Activated CD8-positive, alpha-beta memory T cell treated with anti-CD3 and anti-CD28 coated beads, Interleukin-2, amount 50 U/mL, for 48 hours (primary cell): Measurements from ENCODE around the gene MRPS27.
"Not testable (repeated sequence)": the region's sequence is repeated elsewhere in the genome, so short reads cannot be mapped to it uniquely, and the experiment has no call there.

Experiments used
- DNase-seq: peaks from one replicate; pipeline ENCODE4 v3.0.0-alpha.2; 2020

MRPS27 gene

GRCh38 chr5:72197393-72197792 lies 122.6 kb downstream of the MRPS27 start:
- DNase-seq, result no peak

GRCh38 chr5:72195581-72195980 lies 124.5 kb downstream of the MRPS27 start:
- no peak for DNase-seq

- peak; percentile 66 for DNase-seq
These were observed 125.2 kb downstream of the MRPS27 start for GRCh38 chr5:72194846-72195245.

DNA sequence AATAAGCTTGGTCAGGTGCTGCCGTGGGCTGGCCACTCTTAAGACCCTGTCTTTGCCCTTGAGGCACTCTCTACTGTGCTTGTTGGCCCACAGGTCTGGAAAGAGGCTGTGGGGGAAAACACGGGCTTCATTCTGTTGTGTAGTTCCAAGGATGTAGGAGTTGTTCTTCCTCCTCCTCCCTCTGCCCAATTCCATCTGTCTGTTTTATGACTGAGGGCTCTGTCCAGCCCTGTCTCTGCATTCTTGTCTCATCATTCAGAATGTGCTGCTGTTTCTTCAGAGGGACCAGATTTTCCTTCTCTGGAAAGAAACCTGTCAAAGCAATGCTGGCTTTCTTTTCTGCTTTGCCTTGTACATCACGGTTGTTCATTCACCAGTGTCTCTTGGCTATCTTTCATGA lies 128.6 kb downstream of the MRPS27 start:
- no peak for DNase-seq

DNA sequence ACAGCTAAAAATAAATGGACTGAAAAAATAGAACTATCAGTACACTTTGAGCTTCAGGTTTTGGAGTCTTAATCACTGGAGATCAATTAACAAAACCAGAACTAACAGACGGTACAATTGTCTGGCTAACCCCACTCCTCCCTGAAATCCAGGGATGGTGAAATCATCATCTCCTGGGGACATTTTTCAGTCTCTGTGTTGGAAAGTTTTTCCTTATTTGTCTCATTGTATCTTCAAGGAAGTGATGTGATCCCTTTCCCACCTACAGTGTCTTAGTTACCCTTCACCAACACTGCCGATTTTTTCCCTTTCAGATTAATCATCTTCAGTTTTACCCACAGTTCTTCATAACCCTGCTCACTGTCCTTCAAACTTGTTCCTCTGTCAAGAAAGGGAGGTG lies 130.9 kb downstream of the MRPS27 start:
- DNase-seq, result no peak

- no peak for DNase-seq
These were observed 131.9 kb downstream of the MRPS27 start for GRCh38 chr5:72188166-72188565.

- DNase-seq, result no peak
These were observed 132.5 kb downstream of the MRPS27 start for GRCh38 chr5:72187388-72188075.

DNA sequence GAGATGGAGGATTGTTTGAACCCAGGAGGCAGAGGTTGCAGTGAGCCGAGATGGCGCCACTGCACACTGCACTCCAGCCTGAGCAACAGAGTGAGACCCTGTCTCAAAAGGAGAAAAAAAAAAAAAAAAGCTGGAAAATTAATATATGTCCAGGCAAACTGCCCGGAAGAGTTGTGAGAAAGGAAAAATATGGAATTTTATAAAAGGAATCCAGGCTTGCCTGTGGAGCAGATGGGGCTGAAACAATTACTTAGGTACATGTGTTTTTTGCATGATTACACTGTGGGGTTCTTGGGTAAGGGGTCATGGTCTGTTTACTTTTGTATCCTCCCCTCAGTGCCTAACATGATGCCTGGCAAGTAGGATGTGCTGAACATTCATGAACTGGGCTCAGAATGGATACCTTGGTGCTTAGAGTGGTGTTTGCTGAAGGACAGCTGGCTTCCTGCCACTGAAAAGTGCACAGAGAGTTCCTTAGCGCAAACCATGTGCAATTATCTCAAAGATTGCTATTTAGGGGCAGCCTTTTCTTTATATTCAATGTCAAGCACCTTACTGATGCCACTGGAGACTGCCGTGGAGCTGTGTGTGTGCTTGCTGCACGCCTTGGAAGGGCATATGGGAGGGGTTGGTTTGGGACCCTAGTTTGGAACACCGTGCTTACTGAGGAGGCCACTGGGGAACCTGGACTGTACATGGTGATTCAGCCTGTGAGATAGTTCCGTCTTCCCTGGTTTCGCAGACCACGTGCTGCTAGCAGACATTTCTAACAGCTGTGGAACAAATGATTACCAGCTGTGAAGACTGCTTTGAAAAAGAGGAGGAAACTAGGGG lies 134.3 kb downstream of the MRPS27 start:
- no peak for DNase-seq

DNA sequence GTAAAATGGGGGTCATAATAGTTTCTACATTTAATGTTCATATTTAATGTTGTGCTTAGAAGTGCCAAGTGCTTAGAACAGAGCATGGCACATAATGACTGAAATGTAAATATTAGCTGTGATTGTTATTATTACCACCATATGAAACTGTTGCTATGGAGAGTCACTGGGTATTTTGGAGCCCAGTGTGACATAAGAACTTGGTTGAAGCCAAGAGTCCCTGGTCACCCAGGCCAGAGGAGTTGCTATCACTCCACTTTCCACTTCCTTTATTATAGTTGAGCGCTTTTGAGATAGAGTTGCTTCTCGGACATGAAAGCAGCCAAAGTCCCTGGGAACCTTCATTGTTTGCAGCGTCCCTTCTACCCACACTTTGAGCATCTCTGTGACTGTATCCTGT lies 135.6 kb downstream of the MRPS27 start:
- DNase-seq, result no peak

DNA sequence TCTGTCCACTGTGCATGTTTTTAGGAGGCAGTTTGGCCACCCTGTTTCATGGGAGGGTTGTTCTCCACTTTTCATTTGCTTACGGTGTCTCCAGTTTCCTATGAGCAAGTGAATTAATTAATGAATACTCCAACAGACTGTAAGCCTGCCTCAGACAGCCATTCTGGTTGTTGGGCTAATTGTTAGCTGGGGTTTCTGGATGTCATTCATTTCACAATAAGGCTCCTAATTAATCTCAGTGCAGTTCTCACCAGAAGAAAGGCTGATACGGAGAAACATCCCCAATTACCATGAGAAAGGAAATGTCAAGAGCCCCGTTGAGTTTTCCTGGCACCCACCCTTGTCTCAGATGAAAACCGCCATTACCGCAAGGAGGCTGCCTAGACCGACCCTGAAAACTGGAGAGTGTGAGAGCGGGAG lies 136.9 kb downstream of the MRPS27 start:
- no peak for DNase-seq

DNA sequence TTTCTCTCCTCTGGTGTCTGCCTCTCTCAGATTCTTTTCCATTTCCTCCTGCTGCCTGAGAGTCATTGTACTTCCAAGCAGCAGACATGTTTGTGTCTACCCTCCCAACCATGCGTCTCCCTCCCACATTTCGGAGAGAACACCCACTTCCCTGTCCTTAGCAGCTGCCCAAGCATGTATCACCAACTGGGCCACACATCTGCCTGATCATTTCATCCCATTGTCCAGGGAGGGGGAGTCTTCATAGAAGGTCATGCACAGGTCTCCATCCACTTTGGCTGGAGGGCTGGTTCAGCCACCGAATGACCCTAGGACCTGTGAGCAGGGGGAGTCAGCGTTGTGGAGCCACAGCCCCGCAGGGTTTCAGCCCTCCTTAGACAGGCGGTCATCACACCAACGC lies 137.4 kb downstream of the MRPS27 start:
- DNase-seq, result no peak

DNA sequence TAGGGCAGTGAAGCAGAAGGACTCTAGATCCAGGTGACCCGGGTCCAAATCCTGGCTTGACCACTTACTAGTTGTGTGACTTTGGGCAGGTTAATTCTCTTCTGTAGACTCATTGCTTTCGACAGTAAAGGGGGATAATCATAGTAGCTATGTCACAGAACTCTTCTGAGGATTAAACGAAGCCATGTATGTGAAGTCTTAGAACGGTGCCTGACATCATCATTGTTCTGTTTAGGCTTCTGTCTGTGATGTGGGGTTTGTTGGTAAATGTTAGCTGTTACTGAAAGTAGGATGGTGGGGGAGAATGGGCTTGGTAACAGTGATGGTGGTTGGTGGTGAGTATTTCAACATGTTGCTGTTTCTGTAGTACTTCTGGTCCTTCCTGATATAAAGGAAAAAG lies 139.1 kb downstream of the MRPS27 start:
- DNase-seq, result no peak

DNA sequence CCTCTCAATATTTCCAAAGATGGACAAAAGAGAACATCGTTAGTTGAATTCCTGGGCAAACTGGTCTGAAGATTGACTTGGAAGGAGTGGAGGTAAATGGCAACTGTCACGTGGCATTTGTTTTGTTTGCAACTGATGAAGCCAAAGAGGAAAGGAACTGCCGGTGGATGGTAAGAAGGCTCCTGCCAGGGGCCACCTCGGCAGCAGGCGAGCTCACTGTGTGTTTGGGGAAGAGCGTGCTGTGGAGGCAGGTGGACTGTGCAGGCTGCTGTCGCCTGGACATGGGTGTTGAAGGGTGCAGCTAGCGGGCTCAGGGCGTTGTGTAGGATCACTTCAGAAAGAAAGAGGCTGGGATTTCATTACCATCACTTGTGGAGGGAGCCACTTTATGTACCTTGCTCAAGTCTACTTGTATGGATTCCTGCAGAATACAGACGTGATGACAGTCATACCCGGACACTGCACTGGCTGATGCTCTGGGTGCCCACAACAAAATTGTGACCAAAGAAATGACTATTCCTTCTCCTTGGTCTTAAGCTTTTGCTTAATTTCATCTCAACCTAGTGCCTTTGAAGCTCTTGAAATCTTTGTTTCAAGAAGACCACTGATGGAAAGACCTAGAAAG lies 140.1 kb downstream of the MRPS27 start:
- DNase-seq, result no peak

- no peak for DNase-seq
These were observed 140.8 kb downstream of the MRPS27 start for GRCh38 chr5:72179028-72179815.

- no peak for DNase-seq
These were observed 142.5 kb downstream of the MRPS27 start for GRCh38 chr5:72177538-72177937.

DNA sequence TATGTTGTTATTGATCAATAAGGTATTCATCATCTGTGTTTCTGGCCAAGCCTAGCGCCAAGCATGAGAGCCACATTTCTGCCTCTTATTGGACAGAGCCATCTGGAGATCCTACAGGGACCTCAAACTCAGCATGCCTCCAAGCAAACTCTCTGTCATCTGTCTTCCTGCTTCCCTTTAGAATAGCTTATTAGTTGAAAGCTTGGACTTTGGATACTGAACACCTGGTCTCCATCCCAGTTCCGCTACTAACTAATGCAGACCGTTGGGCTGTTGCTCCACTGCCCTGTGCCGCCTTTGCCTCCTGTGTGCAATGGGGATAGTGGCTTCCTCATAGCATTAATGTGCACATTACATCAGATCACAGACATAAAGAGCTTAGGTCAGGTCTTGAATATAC lies 147.3 kb downstream of the MRPS27 start:
- DNase-seq, result no peak

DNA sequence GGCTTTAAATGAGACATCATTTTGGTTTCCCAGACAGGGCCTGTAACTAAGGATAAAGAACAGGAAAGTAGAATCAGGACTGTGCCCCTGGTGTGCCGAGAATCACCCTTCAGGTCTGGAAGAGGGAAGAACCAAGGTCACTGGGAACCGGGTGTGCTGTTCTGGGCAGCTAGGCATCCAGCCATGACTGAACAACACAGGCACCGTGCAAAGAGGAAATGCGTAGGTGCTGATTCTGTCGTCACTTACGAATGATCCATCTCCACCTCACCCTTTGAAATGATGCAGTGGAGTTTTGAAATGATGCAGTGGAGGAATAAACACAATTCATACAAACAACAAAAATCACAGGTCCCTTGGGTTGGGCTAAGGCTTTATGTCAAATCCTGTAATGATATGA lies 148.4 kb downstream of the MRPS27 start:
- no peak for DNase-seq

GRCh38 chr5:72171181-72171580 lies 148.9 kb downstream of the MRPS27 start:
- DNase-seq, result not testable (repeated sequence)

DNA sequence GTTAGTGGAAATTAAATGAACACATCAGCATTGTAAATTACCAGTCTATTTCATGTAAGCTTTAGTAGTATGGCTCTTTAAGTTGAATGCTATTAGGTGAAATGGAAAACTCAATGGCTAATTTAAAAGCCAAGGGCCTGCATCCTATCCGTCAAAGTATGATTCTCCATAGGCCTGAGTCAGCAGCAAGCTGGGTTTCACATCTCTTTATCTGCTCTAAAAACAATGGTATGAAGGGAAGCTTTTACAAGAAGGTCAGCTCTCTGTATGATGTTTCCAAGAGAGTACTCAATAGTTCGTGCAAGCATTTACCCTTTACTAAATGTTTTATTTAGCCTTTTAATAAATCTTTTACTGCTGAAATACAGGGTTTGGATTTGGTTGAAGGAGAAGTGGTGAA lies 149.9 kb downstream of the MRPS27 start:
- no peak for DNase-seq
